Osteocyte (in vitro differentiated cells): ENCODE data around the gene DAO. TPM values are rescaled to one million over a fixed set of nuclear protein-coding genes. Genes with fewer than 3 reads are reported as not detected.
"Not testable (repeated sequence)": the region's sequence is repeated elsewhere in the genome, so short reads cannot be mapped to it uniquely, and the experiment has no call there.

Experiments used
- DNase-seq: peaks from one replicate; pipeline ENCODE4 v3.0.0; 2021; ENCODE audit warnings: mixed read lengths; ENCODE audit not compliant: unreplicated experiment; ENCODE audit errors: extremely low spot score
- H3K27ac Mint-ChIP-seq: one replicate; pipeline ENCODE4 v1.8.0; 2021; ENCODE audit warnings: mild to moderate bottlenecking, mixed read lengths; ENCODE audit not compliant: unreplicated experiment
- H3K27me3 Mint-ChIP-seq: one replicate; pipeline ENCODE4 v1.8.0; 2021; ENCODE audit warnings: mixed read lengths; ENCODE audit not compliant: unreplicated experiment
- H3K36me3 Mint-ChIP-seq: one replicate; pipeline ENCODE4 v1.8.0; 2021; ENCODE audit warnings: mixed read lengths; ENCODE audit not compliant: unreplicated experiment
- H3K4me1 Mint-ChIP-seq: one replicate; pipeline ENCODE4 v1.8.0; 2021; ENCODE audit warnings: mixed read lengths; ENCODE audit not compliant: unreplicated experiment
- H3K4me3 Mint-ChIP-seq: one replicate; pipeline ENCODE4 v1.8.0; 2021; ENCODE audit warnings: mild to moderate bottlenecking, moderate library complexity, mixed read lengths; ENCODE audit not compliant: unreplicated experiment
- H3K9me3 Mint-ChIP-seq: one replicate; pipeline ENCODE4 v1.8.0; 2021; ENCODE audit warnings: mixed read lengths; ENCODE audit not compliant: unreplicated experiment
- total RNA-seq: library from RNA; stranded (reverse); gene quantifications from 2 replicates; pipeline ENCODE4 v1.2.1, GENCODE V29; 2021
- TF ChIP-seq, protein P1 (sequence below): fragments of 200-600 bp; sonication (generic); IDR thresholded peaks from 2 replicates; pipeline ENCODE4 v1.5.0; 2021; ENCODE audit warnings: antibody characterized with exemption, mild to moderate bottlenecking, moderate library complexity

DAO gene
- total RNA-seq, 1 donor from 2014 or later: not detected

DNA sequence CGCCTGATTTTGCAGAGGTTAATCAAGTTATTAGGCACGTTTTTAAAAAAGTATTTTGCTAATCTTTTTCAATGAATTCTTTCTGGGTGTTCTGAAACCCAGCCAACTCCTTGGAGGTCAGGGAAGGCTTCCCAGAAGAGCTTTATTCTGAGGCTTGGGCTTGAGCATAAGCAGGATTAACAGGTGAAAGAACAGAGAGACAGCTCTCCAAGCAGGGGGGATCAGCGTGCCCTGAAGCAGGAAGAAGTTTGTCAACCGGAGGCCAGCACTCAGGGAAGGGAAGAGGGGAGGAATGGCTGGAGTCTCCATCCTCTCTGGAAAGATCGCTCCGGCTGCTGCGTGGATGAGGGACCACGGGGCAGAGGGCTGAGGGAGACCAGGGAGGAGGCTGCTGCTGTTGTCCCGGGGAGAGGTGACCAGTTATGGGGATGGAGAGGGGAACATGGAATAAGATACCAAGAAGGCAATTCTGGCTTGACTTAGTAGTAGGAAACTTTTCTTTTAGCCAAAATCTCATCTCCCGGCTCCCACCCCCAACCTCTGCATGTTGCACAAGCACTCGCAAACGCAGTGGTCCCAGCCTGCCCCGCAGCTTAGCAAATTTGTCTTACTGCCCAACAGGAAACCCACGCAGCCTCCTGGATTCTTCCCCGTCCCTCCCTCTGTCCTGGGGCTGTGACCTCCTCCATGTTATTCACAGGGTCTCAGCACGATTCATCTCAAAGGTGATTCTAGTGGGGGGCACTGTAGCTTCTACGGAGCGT, 21.4 kb upstream of the DAO start:
- Mint-ChIP-seq H3K27me3 (no peaks in the 10 kb centered on the region), H3K36me3 (peaks cover 9% of the 10 kb centered on the region), H3K9me3 (no peaks in the 10 kb centered on the region), H3K4me3 (peak overlapping the region; percentile 76), H3K27ac (peak overlapping the region; percentile 83), H3K4me1 (peaks cover 46% of the 10 kb centered on the region)
- TF ChIP-seq, protein P1, sequence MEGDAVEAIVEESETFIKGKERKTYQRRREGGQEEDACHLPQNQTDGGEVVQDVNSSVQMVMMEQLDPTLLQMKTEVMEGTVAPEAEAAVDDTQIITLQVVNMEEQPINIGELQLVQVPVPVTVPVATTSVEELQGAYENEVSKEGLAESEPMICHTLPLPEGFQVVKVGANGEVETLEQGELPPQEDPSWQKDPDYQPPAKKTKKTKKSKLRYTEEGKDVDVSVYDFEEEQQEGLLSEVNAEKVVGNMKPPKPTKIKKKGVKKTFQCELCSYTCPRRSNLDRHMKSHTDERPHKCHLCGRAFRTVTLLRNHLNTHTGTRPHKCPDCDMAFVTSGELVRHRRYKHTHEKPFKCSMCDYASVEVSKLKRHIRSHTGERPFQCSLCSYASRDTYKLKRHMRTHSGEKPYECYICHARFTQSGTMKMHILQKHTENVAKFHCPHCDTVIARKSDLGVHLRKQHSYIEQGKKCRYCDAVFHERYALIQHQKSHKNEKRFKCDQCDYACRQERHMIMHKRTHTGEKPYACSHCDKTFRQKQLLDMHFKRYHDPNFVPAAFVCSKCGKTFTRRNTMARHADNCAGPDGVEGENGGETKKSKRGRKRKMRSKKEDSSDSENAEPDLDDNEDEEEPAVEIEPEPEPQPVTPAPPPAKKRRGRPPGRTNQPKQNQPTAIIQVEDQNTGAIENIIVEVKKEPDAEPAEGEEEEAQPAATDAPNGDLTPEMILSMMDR: no peak
- no peak for DNase-seq

DNA sequence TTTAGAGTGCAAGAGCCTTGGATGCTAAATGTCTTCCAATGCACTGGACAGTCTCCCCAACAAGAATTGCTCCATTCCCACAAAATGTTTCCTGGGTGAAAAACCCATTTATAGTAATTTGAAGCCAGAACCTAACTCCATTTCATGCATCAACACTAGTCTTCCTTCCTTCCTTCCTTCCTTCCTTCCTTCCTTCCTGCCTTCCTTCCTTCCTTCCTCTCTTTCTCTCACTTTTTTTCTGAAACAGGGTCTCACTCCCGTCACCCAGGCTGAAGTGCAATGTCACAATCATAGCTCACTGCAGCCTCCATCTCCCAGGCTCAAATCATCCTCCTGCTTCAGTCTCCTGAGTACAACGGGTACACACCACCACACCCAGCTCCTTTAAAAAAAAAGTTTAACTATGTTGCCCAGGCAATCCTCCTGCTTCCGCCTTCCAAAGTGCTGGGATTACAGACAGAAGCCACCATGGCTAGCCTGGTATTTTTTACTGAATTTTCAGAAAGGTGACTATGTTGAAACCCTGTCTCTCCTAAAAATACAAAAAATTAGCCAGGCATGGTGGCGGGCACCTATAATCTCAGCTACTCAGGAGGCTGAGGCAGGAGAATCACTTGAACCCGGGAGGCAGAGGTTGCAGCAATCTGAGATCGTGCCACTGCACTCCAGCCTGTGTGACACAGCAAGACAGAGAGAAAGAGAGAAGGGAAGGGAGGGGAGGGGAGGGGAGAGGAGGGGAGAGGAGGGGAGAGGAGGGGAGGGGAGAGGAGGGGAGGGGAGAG, 20.6 kb upstream of the DAO start:
- Mint-ChIP-seq H3K4me1 (peaks cover 38% of the 10 kb centered on the region), H3K27ac (peak overlapping the region; percentile 65), H3K4me3 (peak overlapping the region; percentile 76)
- not testable (repeated sequence) for H3K36me3 Mint-ChIP-seq, H3K27me3 Mint-ChIP-seq, DNase-seq, H3K9me3 Mint-ChIP-seq

DNA sequence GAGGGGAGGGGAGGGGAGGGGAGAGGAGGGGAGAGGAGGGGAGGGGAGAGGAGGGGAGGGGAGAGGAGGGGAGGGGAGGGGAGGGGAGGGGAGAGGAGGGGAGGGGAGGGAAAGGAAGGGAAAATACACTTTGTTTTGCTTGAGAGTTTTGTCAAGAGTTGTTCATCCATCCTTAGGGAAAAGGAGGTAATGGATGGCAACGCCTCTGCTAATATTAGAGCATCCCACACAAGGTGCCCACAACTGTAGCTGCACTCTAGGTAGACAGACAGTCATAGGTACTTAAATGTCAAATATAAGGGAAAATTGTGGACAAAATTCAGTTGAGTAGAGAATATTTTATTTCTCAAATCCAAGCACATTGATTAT, 20.0 kb upstream of the DAO start:
- Mint-ChIP-seq H3K9me3 (no peaks in the 10 kb centered on the region), H3K27ac (no peak overlapping the region), H3K4me3 (no peak overlapping the region), H3K36me3 (peaks cover 4% of the 10 kb centered on the region), H3K27me3 (no peaks in the 10 kb centered on the region), H3K4me1 (peaks cover 32% of the 10 kb centered on the region)
- TF ChIP-seq, protein P1: no peak
- no peak for DNase-seq

DNA sequence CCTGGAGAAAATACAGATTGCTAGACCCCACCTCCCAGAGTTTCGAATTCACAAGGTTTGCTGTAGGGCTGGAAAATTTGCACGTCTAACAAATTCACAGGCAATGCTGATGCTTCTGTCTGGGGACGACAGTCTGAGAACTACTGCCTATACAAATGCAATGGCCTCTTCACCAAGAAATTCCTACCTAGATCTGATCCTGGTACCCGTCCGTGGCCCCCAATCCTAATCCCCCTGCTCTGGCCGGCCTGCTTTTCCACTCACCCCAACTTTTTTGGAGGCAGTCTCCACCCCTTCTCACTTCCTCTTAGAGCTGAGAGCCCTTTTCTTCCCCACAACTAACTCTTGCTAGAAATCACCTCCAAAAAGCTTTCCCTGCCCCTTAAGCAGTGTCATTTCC, 19.4 kb upstream of the DAO start:
- Mint-ChIP-seq H3K4me1 (peaks cover 27% of the 10 kb centered on the region), H3K36me3 (no peaks in the 10 kb centered on the region), H3K4me3 (no peak overlapping the region), H3K27ac (no peak overlapping the region), H3K9me3 (no peaks in the 10 kb centered on the region), H3K27me3 (no peaks in the 10 kb centered on the region)
- no peak for DNase-seq
- TF ChIP-seq, protein P1: no peak

DNA sequence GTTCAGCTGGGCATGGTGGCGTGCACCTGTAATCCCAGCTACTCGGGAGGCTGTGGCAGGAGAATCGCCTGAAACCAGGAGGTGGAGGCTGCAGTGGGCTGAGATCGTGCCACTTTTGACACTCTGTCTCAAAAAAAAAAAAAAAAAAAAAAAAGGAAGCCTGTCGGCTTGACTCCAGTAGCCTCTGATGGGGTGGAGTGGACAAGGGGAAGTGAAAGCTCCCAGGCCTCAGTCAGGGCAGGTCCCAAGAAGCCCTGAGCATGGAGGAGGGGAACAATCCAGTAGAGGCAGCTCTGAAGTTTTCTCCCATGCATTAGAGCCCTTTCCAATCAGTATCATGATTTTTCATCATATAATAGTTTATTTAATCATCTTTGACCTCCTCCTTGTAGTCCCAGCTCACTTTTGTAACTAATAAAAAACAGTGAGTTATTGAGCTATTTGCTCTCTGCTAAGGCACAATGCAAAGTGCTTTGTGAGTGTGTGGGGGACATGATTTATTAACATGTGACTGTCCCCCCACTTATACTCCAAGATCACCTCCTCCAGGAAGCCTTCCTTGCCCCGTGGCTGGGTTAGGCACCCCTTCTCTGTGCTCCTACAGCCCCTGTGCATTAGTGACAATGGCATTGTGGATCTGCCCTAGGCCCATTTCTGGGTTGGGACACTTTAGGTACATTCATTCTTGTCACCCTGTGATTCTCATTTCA, 17.9 kb upstream of the DAO start:
- Mint-ChIP-seq H3K36me3 (no peaks in the 10 kb centered on the region), H3K27ac (no peak overlapping the region), H3K9me3 (no peaks in the 10 kb centered on the region), H3K4me3 (no peak overlapping the region), H3K27me3 (no peaks in the 10 kb centered on the region), H3K4me1 (peaks cover 21% of the 10 kb centered on the region)
- DNase-seq: no peak
- TF ChIP-seq, protein P1: no peak
